Measurements from ENCODE around the gene PAX1. TPM values are rescaled to one million over a fixed set of nuclear protein-coding genes. Genes with fewer than 3 reads are reported as not detected.

Gene PAX1
- polyA plus RNA-seq, 3 donors: not detected

DNA sequence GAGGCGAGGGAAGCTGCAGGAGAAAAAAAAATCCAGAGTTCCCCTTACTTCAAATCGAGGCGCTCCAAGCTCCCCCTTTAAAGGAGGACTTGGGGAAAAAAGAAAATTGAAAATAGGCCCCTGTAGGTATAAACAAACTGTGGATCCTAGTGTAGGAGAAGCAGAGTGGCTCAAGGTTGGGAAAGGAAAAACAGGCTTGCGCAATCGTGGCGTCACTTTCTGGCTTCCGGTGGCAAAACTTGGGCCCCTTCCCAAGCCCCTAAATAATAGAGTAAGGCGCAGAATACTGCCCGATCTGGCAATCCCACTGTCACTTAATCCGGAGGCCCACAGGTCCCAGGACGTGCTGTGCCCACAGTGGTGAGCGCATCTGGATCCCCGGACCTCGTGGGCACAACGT, 8.0 kb downstream of the PAX1 start:
- Mint-ChIP-seq H3K27ac (no peak overlapping the region), H3K27me3 (ENCODE audit: low read depth in 3 of 3) (peaks cover 84 to 92% (median 84%) of the 10 kb centered on the region in 3 donors), H3K4me1 (peaks cover 3% of the 10 kb centered on the region), H3K36me3 (peaks cover 0 to 1% of the 10 kb centered on the region in 2 donors), H3K9me3 (peaks cover 0 to 30% (median 14%) of the 10 kb centered on the region in 7 donors), H3K4me3 (peak overlapping the region in 1 of 2 donors; percentile 85)
- Histone ChIP-seq H3K4me1 (ENCODE audit: control insufficient read depth in 1 of 2, insufficient read depth in 2 of 2, low read length in 2 of 2) (no peaks in the 10 kb centered on the region), H3K9ac (ENCODE audit: insufficient read depth, low read length, poor library complexity, severe bottlenecking) (no peak overlapping the region), H3K36me3 (replicated peaks in 1 of 2; ENCODE audit: control insufficient read depth in 1 of 2, insufficient read depth in 2 of 2, low read length in 2 of 2) (no peaks in the 10 kb centered on the region), H3K27ac (ENCODE audit: low read depth in 1 of 2, low read length in 2 of 2) (no peak overlapping the region), H2AFZ (ENCODE audit: insufficient read depth, low read depth, low read length, poor library complexity, severe bottlenecking) (no peak overlapping the region), H3K4me2 (replicated peaks; ENCODE audit: extremely low read depth, low read length, poor library complexity, severe bottlenecking) (no peak overlapping the region), H3K4me3 (replicated peaks in 1 of 3; ENCODE audit: low read depth in 2 of 3, low read length in 3 of 3) (no peak overlapping the region), H3K9me3 (replicated peaks in 1 of 2; ENCODE audit: control insufficient read depth in 1 of 2, insufficient read depth in 1 of 2, low read length in 2 of 2) (peaks cover 0 to 24% of the 10 kb centered on the region in 2 donors), H3K79me2 (ENCODE audit: insufficient read depth, low read length) (no peaks in the 10 kb centered on the region), H4K20me1 (ENCODE audit: insufficient read depth, low read length) (no peaks in the 10 kb centered on the region), H3K27me3 (ENCODE audit: control insufficient read depth in 2 of 2, insufficient read depth in 2 of 2, low read length in 2 of 2) (peaks cover 59 to 91% of the 10 kb centered on the region in 2 donors)
- intact Hi-C loops (cut with micrococcal nuclease): no loop called here
- under 1% methylated on average over 11 of the region's 15 CpGs for WGBS (ENCODE audit: insufficient coverage)
- no peak for DNase-seq
- TF ChIP-seq, protein P1, sequence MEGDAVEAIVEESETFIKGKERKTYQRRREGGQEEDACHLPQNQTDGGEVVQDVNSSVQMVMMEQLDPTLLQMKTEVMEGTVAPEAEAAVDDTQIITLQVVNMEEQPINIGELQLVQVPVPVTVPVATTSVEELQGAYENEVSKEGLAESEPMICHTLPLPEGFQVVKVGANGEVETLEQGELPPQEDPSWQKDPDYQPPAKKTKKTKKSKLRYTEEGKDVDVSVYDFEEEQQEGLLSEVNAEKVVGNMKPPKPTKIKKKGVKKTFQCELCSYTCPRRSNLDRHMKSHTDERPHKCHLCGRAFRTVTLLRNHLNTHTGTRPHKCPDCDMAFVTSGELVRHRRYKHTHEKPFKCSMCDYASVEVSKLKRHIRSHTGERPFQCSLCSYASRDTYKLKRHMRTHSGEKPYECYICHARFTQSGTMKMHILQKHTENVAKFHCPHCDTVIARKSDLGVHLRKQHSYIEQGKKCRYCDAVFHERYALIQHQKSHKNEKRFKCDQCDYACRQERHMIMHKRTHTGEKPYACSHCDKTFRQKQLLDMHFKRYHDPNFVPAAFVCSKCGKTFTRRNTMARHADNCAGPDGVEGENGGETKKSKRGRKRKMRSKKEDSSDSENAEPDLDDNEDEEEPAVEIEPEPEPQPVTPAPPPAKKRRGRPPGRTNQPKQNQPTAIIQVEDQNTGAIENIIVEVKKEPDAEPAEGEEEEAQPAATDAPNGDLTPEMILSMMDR (IDR thresholded peaks at IDR 0.05): no peak

DNA sequence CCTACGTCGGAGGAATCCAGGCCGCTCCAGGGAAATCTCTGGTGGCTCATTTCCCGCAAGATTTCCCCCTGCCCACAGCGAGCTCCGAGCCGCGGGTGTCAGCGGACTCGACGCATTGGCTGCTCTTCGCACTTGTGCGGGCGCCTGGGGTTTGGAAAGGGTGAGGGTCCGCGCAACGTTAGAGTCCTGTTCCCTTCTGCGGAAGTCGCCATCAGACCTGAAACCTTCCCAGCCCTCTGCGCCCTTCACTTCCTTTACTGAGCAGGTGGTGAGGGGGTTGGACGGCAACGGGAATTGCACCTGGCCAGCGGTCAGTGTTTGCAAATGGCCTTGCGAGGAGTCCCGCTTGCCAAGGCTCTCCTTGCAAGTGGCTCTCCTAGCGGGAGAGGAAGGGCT, 8.4 kb downstream of the PAX1 start:
- H3K9me3 ChIP-seq (replicated peaks in 1 of 2; ENCODE audit: control insufficient read depth in 1 of 2, insufficient read depth in 1 of 2, low read length in 2 of 2): peaks cover 0 to 19% of the 10 kb centered on the region in 2 donors
- no peaks in the 10 kb centered on the region for H3K79me2 ChIP-seq (ENCODE audit: insufficient read depth, low read length)
- 3% methylated on average over 9 of the region's 26 CpGs for WGBS (ENCODE audit: insufficient coverage)
- H3K36me3 ChIP-seq (replicated peaks in 1 of 2; ENCODE audit: control insufficient read depth in 1 of 2, insufficient read depth in 2 of 2, low read length in 2 of 2): no peaks in the 10 kb centered on the region
- TF ChIP-seq, protein P1 (IDR thresholded peaks at IDR 0.05): no peak
- peaks cover 79 to 88% (median 81%) of the 10 kb centered on the region in 3 donors for H3K27me3 Mint-ChIP-seq (ENCODE audit: low read depth in 3 of 3)
- H3K9ac ChIP-seq (ENCODE audit: insufficient read depth, low read length, poor library complexity, severe bottlenecking): no peak overlapping the region
- no peak overlapping the region for H3K4me2 ChIP-seq (replicated peaks; ENCODE audit: extremely low read depth, low read length, poor library complexity, severe bottlenecking)
- H2AFZ ChIP-seq (ENCODE audit: insufficient read depth, low read depth, low read length, poor library complexity, severe bottlenecking): no peak overlapping the region
- peaks cover 57 to 87% of the 10 kb centered on the region in 2 donors for H3K27me3 ChIP-seq (ENCODE audit: control insufficient read depth in 2 of 2, insufficient read depth in 2 of 2, low read length in 2 of 2)
- peaks cover 0 to 29% (median 13%) of the 10 kb centered on the region in 7 donors for H3K9me3 Mint-ChIP-seq
- peak overlapping the region in 1 of 2 donors; percentile 85 for H3K4me3 Mint-ChIP-seq
- DNase-seq: no peak
- H3K4me3 ChIP-seq (replicated peaks in 1 of 3; ENCODE audit: low read depth in 2 of 3, low read length in 3 of 3): no peak overlapping the region
- H4K20me1 ChIP-seq (ENCODE audit: insufficient read depth, low read length): no peaks in the 10 kb centered on the region
- H3K4me1 ChIP-seq (ENCODE audit: control insufficient read depth in 1 of 2, insufficient read depth in 2 of 2, low read length in 2 of 2): no peaks in the 10 kb centered on the region
- intact Hi-C loops (cut with micrococcal nuclease): no loop called here
- H3K27ac Mint-ChIP-seq: no peak overlapping the region
- peaks cover 3% of the 10 kb centered on the region for H3K4me1 Mint-ChIP-seq
- H3K36me3 Mint-ChIP-seq: peaks cover 0 to 1% of the 10 kb centered on the region in 2 donors
- no peak overlapping the region for H3K27ac ChIP-seq (ENCODE audit: low read depth in 1 of 2, low read length in 2 of 2)
